RCC 7860 (cell line): ENCODE data around the gene RRAD.
A peak's percentile ranks its signal among the peaks of the same experiment; 100 is the strongest.
"Not testable (repeated sequence)": the region's sequence is repeated elsewhere in the genome, so short reads cannot be mapped to it uniquely, and the experiment has no call there.

Experiments used
- DNase-seq: peaks from one replicate; pipeline ENCODE4 v3.0.0-alpha.2; 2015; ENCODE audit warnings: low spot score
- FAIRE-seq: peaks from 2 replicates; lab custom pipeline; 2012; peaks lifted over from hg19 to GRCh38; lab: Jason Lieb, UNC

Gene RRAD

GRCh38 chr16:66950971-66951790 lies 25.8 kb upstream of the RRAD start:
- DNase-seq (no peak), FAIRE-seq (no peak)

- FAIRE-seq = no peak
- DNase-seq = no peak
Observed at GRCh38 chr16:66950437-66950836, 25.1 kb upstream of the RRAD start.

GRCh38 chr16:66949472-66949871 lies 24.1 kb upstream of the RRAD start:
- no peak for FAIRE-seq

GRCh38 chr16:66948837-66949225 lies 23.5 kb upstream of the RRAD start:
- FAIRE-seq (no peak), DNase-seq (no peak)

More at GRCh38 chr16:66949472-66949871, 24.1 kb upstream of the RRAD start:
- DNase-seq = no peak

GRCh38 chr16:66948134-66948836 lies 22.9 kb upstream of the RRAD start:
- no peak for FAIRE-seq
- no peak for DNase-seq

- DNase-seq (peak; percentile 63), FAIRE-seq (peak; percentile 79)
Observed at GRCh38 chr16:66947302-66948065, 22.1 kb upstream of the RRAD start.

- no peak for FAIRE-seq
- no peak for DNase-seq
Observed at GRCh38 chr16:66946974-66947301, 21.6 kb upstream of the RRAD start.

GRCh38 chr16:66946541-66946940 lies 21.2 kb upstream of the RRAD start:
- DNase-seq (no peak), FAIRE-seq (no peak)

GRCh38 chr16:66945939-66946338 lies 20.6 kb upstream of the RRAD start:
- FAIRE-seq (no peak), DNase-seq (no peak)

GRCh38 chr16:66944971-66945370 lies 19.6 kb upstream of the RRAD start:
- not testable (repeated sequence) for FAIRE-seq, DNase-seq

- FAIRE-seq (no peak), DNase-seq (no peak)
Observed at GRCh38 chr16:66944054-66944441, 18.7 kb upstream of the RRAD start.

- DNase-seq (no peak), FAIRE-seq (no peak)
Observed at GRCh38 chr16:66943426-66944053, 18.2 kb upstream of the RRAD start.

- DNase-seq (no peak), FAIRE-seq (no peak)
Observed at GRCh38 chr16:66942981-66943380, 17.6 kb upstream of the RRAD start.

- DNase-seq (no peak), FAIRE-seq (no peak)
Observed at GRCh38 chr16:66940236-66940635, 14.9 kb upstream of the RRAD start.

- no peak for FAIRE-seq
Observed at GRCh38 chr16:66939366-66939765, 14.0 kb upstream of the RRAD start.

GRCh38 chr16:66937725-66938337 lies 12.5 kb upstream of the RRAD start:
- no peak for DNase-seq
- FAIRE-seq = no peak

More at GRCh38 chr16:66939366-66939765, 14.0 kb upstream of the RRAD start:
- no peak for DNase-seq

GRCh38 chr16:66936889-66937554 lies 11.7 kb upstream of the RRAD start:
- DNase-seq (no peak), FAIRE-seq (no peak)

- no peak for FAIRE-seq
Observed at GRCh38 chr16:66936462-66936861, 11.1 kb upstream of the RRAD start.

GRCh38 chr16:66935314-66936011 lies 10.1 kb upstream of the RRAD start, which contains the start of gene CES2:
Gene CES2 (plus strand): TSS chr16:66935516. CDS start chr16:66935636, 120 bp downstream.
- peak; percentile 59 for DNase-seq

More at GRCh38 chr16:66936462-66936861, 11.1 kb upstream of the RRAD start:
- no peak for DNase-seq

More at GRCh38 chr16:66935314-66936011, 10.1 kb upstream of the RRAD start, which contains the start of gene CES2:
- peak; percentile 50 for FAIRE-seq
